GM12878 (cell line): ENCODE measurements around the gene GKN2.

Experiments
- CHD4 ChIP-seq: fragments of 200-600 bp; sonication (generic); IDR thresholded peaks from 2 replicates; pipeline ENCODE4 v1.6.1; 2016; ENCODE audit warnings: mild to moderate bottlenecking
- CTCF ChIP-seq, 3 experiments: IDR thresholded peaks in 2 of 3; conservative IDR thresholded peaks in 1 of 3; 2 replicates each; pipeline ENCODE4 v1.5.1; 2011; ENCODE audit warnings: low read depth in 3 of 3, low read length in 3 of 3, mild to moderate bottlenecking in 3 of 3, control low read depth in 2 of 3, moderate library complexity in 2 of 3, inconsistent platforms in 1 of 3, mixed read lengths in 1 of 3; ENCODE audit not compliant: control insufficient read depth in 2 of 3, insufficient read depth in 1 of 3; ENCODE audit errors: extremely low read depth in 1 of 3
- ETV6 ChIP-seq, 2 experiments: fragments of 450-650 bp in 1 of 2; IDR thresholded peaks in 1 of 2; conservative IDR thresholded peaks in 1 of 2; 2 replicates each; pipeline ENCODE4 v1.6.1; 2014; ENCODE audit warnings: antibody characterized with exemption in 1 of 2, borderline replicate concordance in 1 of 2, low read depth in 1 of 2, mild to moderate bottlenecking in 1 of 2, moderate library complexity in 1 of 2
- HDAC6 ChIP-seq: fragments of 200-600 bp; sonication (generic); IDR thresholded peaks from one replicate; pipeline ENCODE4 v1.8.0; 2017; ENCODE audit warnings: antibody characterized with exemption; ENCODE audit not compliant: unreplicated experiment
- POLR2AphosphoS5 ChIP-seq: IDR thresholded peaks from 2 replicates; pipeline ENCODE4 v1.6.1; 2011; ENCODE audit warnings: mild to moderate bottlenecking, low read length, inconsistent platforms
- PRDM15 ChIP-seq: fragments of 450-650 bp; formaldehyde crosslinking; IDR thresholded peaks from 2 replicates; pipeline ENCODE4 v1.4.0; 2020; ENCODE audit warnings: mild to moderate bottlenecking, moderate library complexity
- SUZ12 ChIP-seq: fragments of 200-600 bp; sonication (generic); IDR thresholded peaks from one replicate; pipeline ENCODE4 v1.6.1; 2018; ENCODE audit warnings: antibody characterized with exemption, mild to moderate bottlenecking; ENCODE audit not compliant: unreplicated experiment

GRCh38 chr2:68921646-68922045 lies 31.0 kb downstream of the GKN2 start:
- TF ChIP-seq SUZ12 (no peak), ETV6 (conservative IDR thresholded peaks at IDR 0.05 in 1 of 2, IDR thresholded peaks at IDR 0.05 in 1 of 2; ENCODE audit: borderline replicate concordance in 1 of 2, low read depth in 1 of 2) (no peak), CTCF (IDR thresholded peaks at IDR 0.05 in 2 of 3, conservative IDR thresholded peaks at IDR 0.05 in 1 of 3; ENCODE audit: control insufficient read depth in 2 of 3, extremely low read depth in 1 of 3, insufficient read depth in 1 of 3, low read depth in 3 of 3, low read length in 3 of 3) (no peak), CHD4 (no peak), POLR2AphosphoS5 (no peak), HDAC6 (no peak), PRDM15 (CRISPR knock-in tag) (no peak)
